AG04449 (cell line): Measurements from ENCODE around the gene ZNF592.

ENCODE experiments used
- CTCF ChIA-PET: fragments of 350-600 bp; formaldehyde crosslinking; extraction: SDS; loops from one replicate; lab custom pipeline; 2021; ENCODE audit warnings: antibody characterized with exemption; lab: Yijun Ruan, JAX
- POLR2A ChIA-PET: fragments of 400-600, 350-600 bp; formaldehyde crosslinking; extraction: SDS; loops from one replicate; lab custom pipeline; 2020; ENCODE audit warnings: antibody characterized with exemption, inconsistent platforms; lab: Yijun Ruan, JAX
- DNase-seq: peaks from one replicate; pipeline ENCODE4 v3.0.0-alpha.2; 2010; ENCODE audit warnings: low read depth, low spot score
- H3K4me3 ChIP-seq: 2 replicates; pipeline ENCODE4 v1.5.1; 2011; ENCODE audit warnings: low read depth, mild to moderate bottlenecking, control low read depth, low read length
- TF ChIP-seq, protein P1 (sequence below): IDR thresholded peaks from one replicate; pipeline ENCODE4 v1.5.1; 2011; ENCODE audit warnings: mild to moderate bottlenecking, moderate library complexity, low read length, control low read depth, inconsistent platforms; ENCODE audit not compliant: insufficient read depth; ENCODE audit errors: missing control alignments

ZNF592 gene

DNA sequence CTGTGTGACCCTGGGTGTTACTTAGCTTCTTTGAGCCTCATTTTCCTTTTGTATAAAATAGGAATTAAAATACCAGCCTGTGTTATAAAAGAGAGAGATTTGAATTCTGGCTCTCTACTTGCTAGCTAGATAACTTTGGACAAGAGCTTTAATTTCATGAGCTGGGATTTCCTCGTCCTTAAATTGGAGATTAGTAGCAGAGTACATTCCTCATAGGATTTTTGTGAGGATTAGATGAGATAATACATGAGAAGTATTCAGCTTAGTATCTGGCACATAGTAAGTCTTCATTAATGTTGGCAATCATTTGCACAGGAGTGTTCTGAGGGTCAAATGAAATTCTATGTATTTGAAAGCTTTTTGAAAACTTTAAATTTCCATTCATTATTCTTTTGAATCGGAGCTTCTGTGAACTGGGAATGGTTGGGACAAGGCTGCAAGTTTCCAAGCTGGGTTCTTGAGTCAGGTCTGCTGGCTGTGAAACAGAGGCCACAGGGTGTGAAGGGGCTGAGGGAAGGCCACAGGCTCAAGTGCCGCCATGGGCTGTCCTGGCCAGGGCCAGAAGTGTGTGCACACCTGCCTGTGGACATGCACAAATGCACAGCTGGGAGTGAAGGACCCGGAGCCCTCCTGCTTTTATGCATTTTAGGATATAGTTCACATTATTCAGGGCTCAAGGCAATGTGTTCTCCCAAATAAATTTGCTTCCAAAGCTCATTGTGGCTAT lies 86.0 kb downstream of the ZNF592 start:
- ChIA-PET POLR2A (no interaction called here), CTCF (interaction anchor here (0.9 to 1.9 kb wide), 3 partner anchors 11 to 16 kb away, joined by 3 to 12 read pairs (median 4); no protein-coding TSS in a partner anchor)
- no peak for DNase-seq

DNA sequence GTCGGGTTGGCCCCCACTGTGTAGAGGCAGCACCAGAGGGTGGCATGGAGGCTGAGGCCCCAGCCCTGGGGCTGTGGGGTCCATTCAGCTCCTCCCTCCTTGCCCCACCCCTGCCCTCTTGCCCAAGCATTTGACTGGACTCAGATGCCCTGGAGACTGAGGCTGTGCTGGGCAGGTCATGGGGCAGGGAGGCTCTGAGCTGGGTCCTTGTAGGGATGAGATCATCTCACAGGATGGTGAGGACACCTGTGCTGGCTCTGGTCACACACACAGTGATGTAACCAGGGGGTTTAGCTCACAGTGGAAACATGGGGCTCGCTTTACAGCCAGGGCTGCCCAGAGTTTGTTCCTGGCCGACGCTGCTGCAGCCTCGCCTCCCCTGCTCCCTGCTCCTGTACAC lies 86.6 kb downstream of the ZNF592 start:
- TF ChIP-seq, protein P1, sequence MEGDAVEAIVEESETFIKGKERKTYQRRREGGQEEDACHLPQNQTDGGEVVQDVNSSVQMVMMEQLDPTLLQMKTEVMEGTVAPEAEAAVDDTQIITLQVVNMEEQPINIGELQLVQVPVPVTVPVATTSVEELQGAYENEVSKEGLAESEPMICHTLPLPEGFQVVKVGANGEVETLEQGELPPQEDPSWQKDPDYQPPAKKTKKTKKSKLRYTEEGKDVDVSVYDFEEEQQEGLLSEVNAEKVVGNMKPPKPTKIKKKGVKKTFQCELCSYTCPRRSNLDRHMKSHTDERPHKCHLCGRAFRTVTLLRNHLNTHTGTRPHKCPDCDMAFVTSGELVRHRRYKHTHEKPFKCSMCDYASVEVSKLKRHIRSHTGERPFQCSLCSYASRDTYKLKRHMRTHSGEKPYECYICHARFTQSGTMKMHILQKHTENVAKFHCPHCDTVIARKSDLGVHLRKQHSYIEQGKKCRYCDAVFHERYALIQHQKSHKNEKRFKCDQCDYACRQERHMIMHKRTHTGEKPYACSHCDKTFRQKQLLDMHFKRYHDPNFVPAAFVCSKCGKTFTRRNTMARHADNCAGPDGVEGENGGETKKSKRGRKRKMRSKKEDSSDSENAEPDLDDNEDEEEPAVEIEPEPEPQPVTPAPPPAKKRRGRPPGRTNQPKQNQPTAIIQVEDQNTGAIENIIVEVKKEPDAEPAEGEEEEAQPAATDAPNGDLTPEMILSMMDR = no peak
- ChIA-PET CTCF (interaction anchor here (0.9 to 3.2 kb wide), 4 partner anchors 10 to 17 kb away, joined by 3 to 19 read pairs (median 8); no protein-coding TSS in a partner anchor), POLR2A (no interaction called here)

More for the DNA sequence above, 86.0 kb downstream of the ZNF592 start:
- TF ChIP-seq, protein P1 = no peak
- no peak overlapping the region for H3K4me3 ChIP-seq

DNA sequence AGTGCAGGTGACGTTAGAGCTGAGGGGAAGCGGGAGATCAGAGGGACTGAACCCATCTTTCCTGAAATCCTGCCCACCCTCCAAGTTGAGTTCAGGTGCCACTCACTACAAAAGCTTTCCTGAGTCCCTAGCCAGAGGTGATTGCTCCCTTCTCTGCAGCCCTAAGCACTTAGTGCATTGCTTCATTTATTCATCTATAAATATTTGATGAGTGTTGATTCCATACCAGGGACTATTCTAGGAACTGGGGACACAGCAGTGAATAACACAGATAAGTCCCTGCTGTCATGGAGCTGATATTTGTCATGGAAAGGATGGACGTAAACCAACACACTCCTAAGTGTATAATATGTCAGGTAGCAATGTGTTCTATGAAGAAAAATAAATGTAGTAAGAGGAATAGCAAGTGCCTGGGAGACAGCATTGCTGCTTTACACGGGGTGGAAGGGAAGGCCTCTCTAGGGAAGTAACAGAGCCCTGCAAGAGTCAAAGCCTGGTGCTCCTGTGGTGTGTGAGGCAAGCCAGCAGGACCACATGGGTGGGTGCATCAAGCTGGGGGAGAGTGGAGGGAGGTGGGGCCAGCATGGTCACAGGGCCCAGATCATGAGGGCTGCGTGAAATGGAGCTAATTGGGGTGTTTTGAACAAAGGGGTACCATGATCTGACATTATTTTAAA lies 87.4 kb downstream of the ZNF592 start:
- no peak overlapping the region for H3K4me3 ChIP-seq
- no peak for DNase-seq
- POLR2A ChIA-PET = no interaction called here
- TF ChIP-seq, protein P1 = no peak
- CTCF ChIA-PET = interaction anchor here (0.9 to 3.2 kb wide), 4 partner anchors 9 to 18 kb away, joined by 3 to 19 read pairs (median 4); no protein-coding TSS in a partner anchor

More for the DNA sequence above, 86.6 kb downstream of the ZNF592 start:
- DNase-seq = no peak
- no peak overlapping the region for H3K4me3 ChIP-seq

DNA sequence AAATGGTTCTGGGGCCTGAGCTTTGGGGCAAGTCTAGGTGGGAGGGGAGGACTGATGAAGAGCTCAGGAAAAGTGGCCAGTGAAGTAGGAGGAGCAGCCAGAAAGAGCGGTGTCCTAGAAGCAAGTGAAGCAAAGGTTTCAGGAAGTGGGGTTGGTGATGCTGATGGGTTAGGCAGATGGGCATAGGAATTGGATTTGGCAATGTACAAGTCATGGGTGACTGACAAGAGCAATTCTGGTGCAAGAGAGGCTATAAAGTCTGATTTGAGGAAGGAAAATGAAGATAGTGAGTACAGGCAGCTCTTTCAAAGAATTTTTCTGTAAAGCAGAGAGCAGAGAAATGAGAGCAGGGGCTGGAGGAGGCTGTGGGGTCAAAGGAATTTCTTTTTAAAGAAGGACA lies 88.5 kb downstream of the ZNF592 start:
- ChIA-PET CTCF (interaction anchor here (1.0 to 3.2 kb wide), 2 partner anchors 8 to 15 kb away, joined by 3 to 19 read pairs; no protein-coding TSS in a partner anchor), POLR2A (no interaction called here)
- TF ChIP-seq, protein P1 = no peak
- no peak for DNase-seq
- no peak overlapping the region for H3K4me3 ChIP-seq

DNA sequence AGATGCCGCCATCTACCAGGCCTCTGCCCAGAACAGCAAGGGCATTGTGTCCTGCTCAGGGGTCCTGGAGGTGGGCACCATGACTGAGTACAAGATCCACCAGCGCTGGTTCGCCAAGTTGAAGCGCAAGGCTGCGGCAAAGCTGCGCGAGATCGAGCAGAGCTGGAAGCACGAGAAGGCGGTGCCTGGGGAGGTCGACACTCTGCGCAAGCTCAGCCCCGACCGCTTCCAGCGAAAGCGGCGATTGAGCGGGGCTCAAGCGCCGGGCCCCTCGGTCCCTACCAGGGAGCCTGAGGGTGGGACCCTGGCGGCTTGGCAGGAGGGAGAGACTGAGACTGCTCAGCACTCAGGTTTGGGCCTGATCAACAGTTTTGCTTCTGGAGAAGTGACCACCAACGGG lies 91.3 kb downstream of the ZNF592 start:
- POLR2A ChIA-PET = no interaction called here
- CTCF ChIA-PET = no interaction called here
- no peak overlapping the region for H3K4me3 ChIP-seq
- no peak for DNase-seq
- TF ChIP-seq, protein P1 = no peak

DNA sequence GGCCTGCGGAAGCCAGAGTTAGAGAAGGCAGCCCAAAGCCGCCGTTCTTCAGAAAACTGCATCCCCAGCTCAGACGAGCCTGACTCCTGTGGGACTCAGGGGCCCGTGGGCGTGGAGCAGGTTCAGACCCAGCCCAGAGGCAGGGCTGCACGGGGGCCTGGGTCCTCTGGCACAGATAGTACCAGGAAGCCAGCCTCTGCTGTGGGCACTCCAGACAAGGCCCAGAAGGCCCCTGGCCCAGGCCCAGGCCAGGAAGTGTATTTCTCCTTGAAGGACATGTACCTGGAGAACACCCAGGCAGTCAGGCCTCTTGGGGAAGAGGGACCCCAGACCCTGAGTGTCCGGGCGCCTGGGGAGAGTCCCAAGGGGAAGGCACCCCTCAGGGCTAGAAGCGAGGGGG lies 91.9 kb downstream of the ZNF592 start:
- TF ChIP-seq, protein P1 = no peak
- ChIA-PET CTCF (no interaction called here), POLR2A (no interaction called here)
- H3K4me3 ChIP-seq = no peak overlapping the region
- DNase-seq = no peak
